NCI-H460 (cell line): ENCODE data around the gene DSTN. TPM values are rescaled to one million over a fixed set of nuclear protein-coding genes. Genes with fewer than 3 reads are reported as not detected.
A peak's percentile ranks its signal among the peaks of the same experiment; 100 is the strongest.

Experiments used
- DNase-seq: peaks from one replicate; pipeline ENCODE4 v3.0.0-alpha.2; 2016; ENCODE audit warnings: low read depth; ENCODE audit errors: extremely low read depth
- total RNA-seq: library from RNA; depleted of rRNA; stranded (reverse); fragments of >200 nt; shearing (Covaris generic); gene quantifications from 2 replicates; pipeline ENCODE4 v1.2.3, GENCODE V29; 2014

DSTN gene
- total RNA-seq, 1 experiment from 2014 or later, result 232 TPM

DNA sequence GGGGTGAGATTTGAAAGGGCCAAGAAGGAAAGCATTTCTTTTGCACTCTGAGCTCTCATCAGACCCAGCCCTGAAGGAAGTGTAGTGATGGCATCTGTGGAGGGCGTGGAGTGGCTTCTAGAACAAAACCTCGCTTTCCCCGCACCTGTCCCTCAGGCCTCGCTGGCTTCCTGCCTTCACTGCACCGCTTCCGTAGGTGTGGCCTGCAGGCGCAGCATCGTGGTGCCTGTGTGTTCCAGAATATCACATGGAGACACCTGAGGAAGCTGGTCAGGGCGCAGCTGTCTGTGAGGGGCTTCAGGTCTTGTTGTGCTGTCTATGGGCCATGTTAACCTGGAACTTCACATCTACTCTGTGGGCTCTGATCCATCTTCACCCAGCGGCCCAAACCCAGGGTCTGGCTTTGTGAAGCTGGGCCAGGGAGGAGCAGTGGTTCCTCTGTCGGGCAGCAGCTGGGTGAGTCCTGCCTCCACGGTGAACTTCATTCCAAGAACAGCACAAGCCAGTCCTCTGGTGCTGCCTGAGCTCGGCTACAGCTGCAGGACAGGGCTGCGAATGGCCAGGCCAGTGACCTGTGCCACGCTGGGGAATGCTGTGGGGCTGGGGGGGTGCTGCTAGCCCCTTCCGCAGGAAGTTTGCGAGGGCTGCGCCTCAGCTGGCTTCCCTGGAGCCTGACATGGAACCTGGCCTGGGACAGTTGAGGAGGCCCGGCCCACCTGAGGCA is 40.9 kb downstream of the DSTN start:
- no peak for DNase-seq

- DNase-seq, result no peak
These were observed 41.3 kb downstream of the DSTN start for GRCh38 chr20:17611290-17611539.

DNA sequence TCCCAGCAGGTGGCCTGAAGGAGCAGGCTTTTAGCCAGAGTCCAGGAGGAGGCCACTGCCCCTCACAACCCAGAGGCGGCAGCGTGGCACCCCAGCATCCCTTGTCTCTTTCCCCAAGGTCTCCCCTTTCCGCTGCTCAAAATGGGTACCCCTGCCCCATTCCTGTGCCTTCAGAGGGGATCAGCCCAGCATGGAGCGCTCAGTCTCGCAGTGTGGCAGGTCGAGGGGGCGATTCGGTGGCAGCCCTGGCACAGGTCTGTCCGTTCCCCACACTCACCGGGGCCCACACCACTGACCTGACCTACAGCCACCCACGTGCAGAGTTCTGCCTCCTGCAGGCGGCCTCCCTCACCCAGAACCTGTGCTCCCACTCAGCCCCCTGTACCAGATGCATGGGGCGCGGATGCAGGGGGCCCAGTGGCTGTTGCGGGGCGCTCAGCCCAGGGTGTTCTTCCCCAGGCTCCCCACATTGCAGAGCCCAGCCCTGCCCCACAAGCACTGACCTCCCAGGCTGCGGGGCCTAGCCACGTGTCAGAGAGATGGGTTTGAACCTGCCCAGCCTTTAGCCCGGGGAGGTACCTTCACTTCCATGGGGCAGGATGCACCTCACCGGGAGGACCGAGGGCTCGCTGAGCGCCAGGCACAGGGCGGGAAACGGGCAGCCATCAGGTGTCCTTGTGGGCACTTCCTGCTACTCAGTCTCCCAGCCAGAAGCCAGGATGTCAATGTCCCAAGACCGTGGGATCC is 41.8 kb downstream of the DSTN start:
- peak; percentile 16 for DNase-seq

- DNase-seq, result no peak
These were observed 42.6 kb downstream of the DSTN start for GRCh38 chr20:17612287-17612991.

GRCh38 chr20:17612992-17613327 is 43.1 kb downstream of the DSTN start:
- DNase-seq, result no peak

GRCh38 chr20:17613328-17614175 is 43.7 kb downstream of the DSTN start:
- no peak for DNase-seq

DNA sequence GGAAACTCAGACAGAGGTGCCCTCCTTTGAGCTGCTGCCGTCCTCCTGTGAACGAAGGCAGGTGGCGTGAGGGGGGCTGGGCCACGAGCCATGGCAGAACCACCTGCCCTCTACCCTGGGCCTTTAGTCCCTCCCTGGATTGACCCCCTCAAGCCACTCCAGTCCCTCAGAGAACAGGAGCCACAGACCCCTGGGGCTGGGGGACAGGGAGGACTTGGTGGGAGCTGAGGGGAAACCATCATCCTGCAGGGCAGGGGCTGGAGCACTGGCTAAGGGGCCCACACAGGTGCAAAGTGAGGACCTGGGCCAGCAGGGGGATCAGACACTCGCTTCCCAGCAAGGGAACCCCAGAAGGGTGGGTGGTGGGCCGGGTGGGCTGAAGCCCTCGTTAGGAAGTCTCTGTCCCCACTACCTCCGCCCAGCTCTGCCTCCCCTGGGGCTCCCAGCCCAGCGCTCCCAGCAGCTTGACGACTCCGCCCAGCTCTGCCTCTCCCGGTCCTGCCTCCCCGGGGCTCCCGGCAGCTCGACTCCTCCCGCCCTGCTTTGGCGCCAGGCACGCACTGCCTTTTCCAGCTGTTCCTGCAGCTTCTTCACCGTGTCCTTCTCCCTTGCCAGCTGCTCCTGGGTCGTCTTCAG is 44.4 kb downstream of the DSTN start:
- peak; percentile 18 for DNase-seq

GRCh38 chr20:17614812-17615644 is 45.2 kb downstream of the DSTN start:
- DNase-seq, result no peak

GRCh38 chr20:17615645-17616479 is 46.0 kb downstream of the DSTN start:
- no peak for DNase-seq

- no peak for DNase-seq
These were observed 46.8 kb downstream of the DSTN start for GRCh38 chr20:17616480-17617211.

GRCh38 chr20:17617212-17617867 is 47.5 kb downstream of the DSTN start:
- peak; percentile 69 for DNase-seq

- DNase-seq, result no peak
These were observed 48.2 kb downstream of the DSTN start for GRCh38 chr20:17617868-17618672.

DNA sequence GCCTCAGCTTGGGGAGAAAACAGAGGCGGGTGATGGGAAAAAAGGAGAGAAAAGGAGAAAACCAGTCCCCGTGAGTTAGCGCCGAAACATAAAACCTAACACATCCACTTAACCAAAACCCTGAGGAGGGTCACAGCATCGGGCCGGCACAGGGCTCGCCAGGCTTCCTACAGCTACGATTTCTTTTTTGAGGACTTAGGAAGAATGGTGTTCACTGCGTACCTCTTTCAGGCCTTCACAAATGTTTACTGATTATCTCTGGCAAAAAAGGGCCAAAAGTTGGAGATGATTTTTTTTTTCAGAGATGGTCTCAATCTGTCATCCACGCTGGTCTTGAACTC is 48.8 kb downstream of the DSTN start:
- DNase-seq, result no peak

DNA sequence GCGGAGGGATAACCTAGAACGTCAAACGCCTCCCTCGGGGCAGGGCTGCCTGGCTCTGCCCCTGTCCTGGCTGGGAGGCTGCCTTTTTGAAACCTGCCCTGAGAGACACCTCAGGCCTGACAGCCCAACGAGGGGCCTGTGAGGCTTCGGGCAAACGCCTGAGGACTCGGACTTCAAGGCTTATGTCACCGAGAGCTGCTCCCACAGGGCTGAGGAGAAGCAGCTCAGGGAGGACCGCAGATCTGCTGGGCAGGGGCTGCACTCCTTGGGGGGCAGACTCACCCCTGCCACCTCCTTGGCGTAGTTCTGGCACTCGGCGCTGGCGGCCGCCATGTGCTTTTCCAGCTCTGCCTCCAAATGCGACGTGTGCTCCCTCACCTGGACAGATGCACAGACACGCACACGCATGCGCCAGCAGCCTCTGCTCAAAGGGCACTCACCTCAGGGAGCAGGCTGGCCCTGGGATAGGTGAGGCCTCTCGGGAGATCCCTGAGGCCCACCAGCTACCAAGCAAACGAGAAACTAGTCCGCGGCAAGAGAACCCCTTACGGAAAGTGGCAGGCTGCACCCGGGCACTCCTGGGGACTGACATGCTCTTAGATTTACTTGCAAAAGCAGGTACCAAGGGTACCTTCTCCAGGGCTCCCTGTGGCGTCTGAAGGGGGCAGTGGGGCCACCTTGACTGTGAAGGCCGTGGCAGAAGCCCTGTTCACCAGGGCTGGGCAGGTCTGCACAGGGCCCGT is 49.6 kb downstream of the DSTN start:
- no peak for DNase-seq

- DNase-seq, result no peak
These were observed 50.7 kb downstream of the DSTN start for GRCh38 chr20:17620371-17621228.
